Measurements from ENCODE around the gene SON. TPM values are rescaled to one million over a fixed set of nuclear protein-coding genes. Genes with fewer than 3 reads are reported as not detected.
A peak's percentile ranks its signal among the peaks of the same experiment; 100 is the strongest.

SON gene
- polyA plus RNA-seq, 1 donor, result 447 TPM

- peak; percentile 78 for DNase-seq
Observed at GRCh38 chr21:33541756-33542639, 840 bp upstream of the SON start, which contains the start of gene GART. GART (minus strand) TSS chr21:33542117; CDS start chr21:33539315, 2,802 bp downstream.

GRCh38 chr21:33543505-33544129, 779 bp downstream of the SON start:
- DNase-seq, result no peak

- DNase-seq, result no peak
Observed at GRCh38 chr21:33544451-33545195, 1.8 kb downstream of the SON start.

GRCh38 chr21:33546086-33546485, 3.2 kb downstream of the SON start:
- DNase-seq, result no peak

- DNase-seq, result no peak
Observed at GRCh38 chr21:33549848-33550771, 7.3 kb downstream of the SON start.

GRCh38 chr21:33550772-33551660, 8.2 kb downstream of the SON start:
- no peak for DNase-seq

- DNase-seq, result no peak
Observed at GRCh38 chr21:33551664-33552063, 8.8 kb downstream of the SON start.

- no peak for DNase-seq
Observed at GRCh38 chr21:33552093-33552998, 9.5 kb downstream of the SON start.

GRCh38 chr21:33552999-33553598, 10.3 kb downstream of the SON start:
- DNase-seq, result no peak

GRCh38 chr21:33554236-33554981, 11.6 kb downstream of the SON start:
- DNase-seq, result no peak

- DNase-seq, result no peak
Observed at GRCh38 chr21:33554982-33555344, 12.1 kb downstream of the SON start.

GRCh38 chr21:33557447-33557846, 14.6 kb downstream of the SON start:
- DNase-seq, result no peak

GRCh38 chr21:33558777-33559421, 16.1 kb downstream of the SON start:
- no peak for DNase-seq

GRCh38 chr21:33559813-33560212, 17.0 kb downstream of the SON start:
- DNase-seq, result no peak

- no peak for DNase-seq
Observed at GRCh38 chr21:33560965-33561364, 18.1 kb downstream of the SON start.

GRCh38 chr21:33561373-33561772, 18.5 kb downstream of the SON start:
- no peak for DNase-seq

- DNase-seq, result no peak
Observed at GRCh38 chr21:33562389-33562788, 19.6 kb downstream of the SON start.

- DNase-seq, result no peak
Observed at GRCh38 chr21:33566514-33566913, 23.7 kb downstream of the SON start.

Data from left kidney (tissue), 2 donors.